Measurements from ENCODE around the gene PABPN1. TPM values are rescaled to one million over a fixed set of nuclear protein-coding genes. Genes with fewer than 3 reads are reported as not detected.

Gene PABPN1
- total RNA-seq, 1 experiment from 2014 or later = 184 TPM

- TF ChIP-seq RAD21 (IDR thresholded peaks at IDR 0.05; ENCODE audit: low read depth) (peak; percentile 80), CTCF (IDR thresholded peaks at IDR 0.05 in 2 of 3, conservative IDR thresholded peaks at IDR 0.05 in 1 of 3; ENCODE audit: borderline replicate concordance in 1 of 3, insufficient read depth in 1 of 3, low read depth in 2 of 3, low read length in 2 of 3) (peak; percentile 83 to 94 (median 86)), FOSL1 (IDR thresholded peaks at IDR 0.05; ENCODE audit: low read depth) (peak; percentile 6; the same call in 1 of the 2 replicates), SRF (IDR thresholded peaks at IDR 0.05; ENCODE audit: low read depth) (no peak), EZH2phosphoT487 (IDR thresholded peaks at IDR 0.05; ENCODE audit: borderline replicate concordance) (no peak)
- H4K20me1 ChIP-seq (ENCODE audit: insufficient read depth) = no peaks in the 10 kb centered on the region
- H3K27me3 ChIP-seq (ENCODE audit: insufficient read depth, low read length) = no peaks in the 10 kb centered on the region
- ChIA-PET RAD21 (ENCODE audit: low non-redundant PET in 1 of 2, low total read pairs in 2 of 2, uncharacterized antibody in 2 of 2, unreplicated experiment in 2 of 2) (no interaction called here), POLR2A (no interaction called here), CTCF (interaction anchor here (2.4 to 3.0 kb wide), 2 partner anchors 33 to 52 kb away, joined by 14 to 23 read pairs; no protein-coding TSS in a partner anchor)
- H3K4me1 ChIP-seq (ENCODE audit: control insufficient read depth in 1 of 2, insufficient read depth in 2 of 2, low read length in 2 of 2) = peaks cover 0 to 2% of the 10 kb centered on the region in 2 experiments; a peak in 3 of 4 replicates
- BruUV-seq (replicated peaks) = no TSS peak
- H3K9me2 ChIP-seq (ENCODE audit: insufficient read depth) = no peaks in the 10 kb centered on the region
- no peak overlapping the region for H2AFZ ChIP-seq (ENCODE audit: low read depth, low read length, poor library complexity, severe bottlenecking)
- intact Hi-C loops (cut with micrococcal nuclease) = loop anchor here (1.0 to 5.0 kb wide), 4 partner anchors 52 to 231 kb away; no protein-coding TSS in a partner anchor
- H3K79me2 ChIP-seq (ENCODE audit: insufficient read depth, low read length) = peaks cover 12% of the 10 kb centered on the region
- H3K9ac ChIP-seq (ENCODE audit: low read length) = no peak overlapping the region
- no peak overlapping the region for H3K4me3 ChIP-seq (replicated peaks in 1 of 2; ENCODE audit: low read depth in 1 of 2, low read length in 2 of 2)
- no peak overlapping the region for H3K27ac ChIP-seq (ENCODE audit: low read depth, low read length)
- no peak overlapping the region for H3K4me2 ChIP-seq (ENCODE audit: low read length)
- peaks cover 19 to 28% of the 10 kb centered on the region in 2 experiments; a peak in 3 of 4 replicates for H3K36me3 ChIP-seq (ENCODE audit: control insufficient read depth in 1 of 2, insufficient read depth in 2 of 2, low read length in 2 of 2)
- H3K9me3 ChIP-seq (ENCODE audit: control insufficient read depth in 1 of 2, insufficient read depth in 1 of 2, low read depth in 1 of 2, low read length in 2 of 2) = no peaks in the 10 kb centered on the region
- DNase-seq (ENCODE audit: low read depth, low spot score) = peak; percentile 60
- peak; percentile 81 for ATAC-seq
Measured at GRCh38 chr14:23327947-23328744, 6.9 kb downstream of the PABPN1 start.

GRCh38 chr14:23335623-23336022 is 14.4 kb downstream of the PABPN1 start:
- Histone ChIP-seq H3K27ac (ENCODE audit: low read depth, low read length) (no peak overlapping the region), H3K9me2 (ENCODE audit: insufficient read depth) (no peaks in the 10 kb centered on the region), H4K20me1 (ENCODE audit: insufficient read depth) (no peaks in the 10 kb centered on the region), H3K27me3 (ENCODE audit: insufficient read depth, low read length) (no peaks in the 10 kb centered on the region), H3K4me1 (ENCODE audit: control insufficient read depth in 1 of 2, insufficient read depth in 2 of 2, low read length in 2 of 2) (no peaks in the 10 kb centered on the region), H3K36me3 (ENCODE audit: control insufficient read depth in 1 of 2, insufficient read depth in 2 of 2, low read length in 2 of 2) (no peaks in the 10 kb centered on the region), H3K79me2 (ENCODE audit: insufficient read depth, low read length) (no peaks in the 10 kb centered on the region), H3K9ac (ENCODE audit: low read length) (no peak overlapping the region), H3K4me3 (replicated peaks in 1 of 2; ENCODE audit: low read depth in 1 of 2, low read length in 2 of 2) (no peak overlapping the region), H3K4me2 (ENCODE audit: low read length) (no peak overlapping the region), H2AFZ (ENCODE audit: low read depth, low read length, poor library complexity, severe bottlenecking) (no peak overlapping the region), H3K9me3 (ENCODE audit: control insufficient read depth in 1 of 2, insufficient read depth in 1 of 2, low read depth in 1 of 2, low read length in 2 of 2) (peaks cover 10% of the 10 kb centered on the region in 2 experiments; a peak in 1 of 4 replicates)
- DNase-seq (ENCODE audit: low read depth, low spot score) (no peak), ATAC-seq (no peak)
- no TSS peak for BruUV-seq (replicated peaks)
- CTCF ChIA-PET = no interaction called here
- POLR2A ChIA-PET = no interaction called here
- TF ChIP-seq CEBPB (IDR thresholded peaks at IDR 0.05; ENCODE audit: low read depth) (no peak), EZH2phosphoT487 (IDR thresholded peaks at IDR 0.05; ENCODE audit: borderline replicate concordance) (no peak), FOSL1 (IDR thresholded peaks at IDR 0.05; ENCODE audit: low read depth) (no peak), CBX3 (IDR thresholded peaks at IDR 0.05; ENCODE audit: low read depth) (no peak)
- RAD21 ChIA-PET (ENCODE audit: low non-redundant PET in 1 of 2, low total read pairs in 2 of 2, uncharacterized antibody in 2 of 2, unreplicated experiment in 2 of 2) = no interaction called here
- intact Hi-C loops (cut with micrococcal nuclease) = no loop called here
